Stimulated activated CD8-positive, alpha-beta memory T cell treated with anti-CD3 and anti-CD28 coated beads, Interleukin-7, amount 100 ng/mL, for 48 hours (primary cell): ENCODE data around the gene TBC1D8.

Experiments used
- DNase-seq, 2 donors: peaks; one replicate each; pipeline ENCODE4 v3.0.0-alpha.2; 2020; ENCODE audit warnings: low read depth in 1 of 2; ENCODE audit errors: extremely low read depth in 1 of 2

TBC1D8 gene

GRCh38 chr2:101113441-101114267 is 37.5 kb downstream of the TBC1D8 start:
- no peak for DNase-seq

GRCh38 chr2:101112772-101113157 is 38.4 kb downstream of the TBC1D8 start:
- DNase-seq: no peak

- DNase-seq: no peak
Measured at GRCh38 chr2:101111917-101112771, 39.0 kb downstream of the TBC1D8 start.

- no peak for DNase-seq
Measured at GRCh38 chr2:101111262-101111838, 39.8 kb downstream of the TBC1D8 start.

GRCh38 chr2:101109451-101110118 is 41.6 kb downstream of the TBC1D8 start:
- no peak for DNase-seq

- no peak for DNase-seq
Measured at GRCh38 chr2:101108357-101108756, 42.8 kb downstream of the TBC1D8 start.

- no peak for DNase-seq
Measured at GRCh38 chr2:101107241-101107640, 43.9 kb downstream of the TBC1D8 start.

- no peak for DNase-seq
Measured at GRCh38 chr2:101106453-101107181, 44.6 kb downstream of the TBC1D8 start.

- no peak for DNase-seq
Measured at GRCh38 chr2:101105654-101106053, 45.5 kb downstream of the TBC1D8 start.

GRCh38 chr2:101097638-101098037 is 53.5 kb downstream of the TBC1D8 start:
- DNase-seq: no peak

GRCh38 chr2:101096619-101097142 is 54.5 kb downstream of the TBC1D8 start:
- no peak for DNase-seq

GRCh38 chr2:101094351-101094750 is 56.8 kb downstream of the TBC1D8 start:
- DNase-seq: no peak

- DNase-seq: no peak
Measured at GRCh38 chr2:101089942-101090799, 61.0 kb downstream of the TBC1D8 start.

- peak in 1 of 2 donors; percentile 31 for DNase-seq
Measured at GRCh38 chr2:101089419-101089818, 61.8 kb downstream of the TBC1D8 start.

GRCh38 chr2:101087638-101088037 is 63.5 kb downstream of the TBC1D8 start:
- DNase-seq: no peak

GRCh38 chr2:101083613-101084012 is 67.6 kb downstream of the TBC1D8 start:
- DNase-seq: no peak

GRCh38 chr2:101082998-101083397 is 68.2 kb downstream of the TBC1D8 start:
- DNase-seq: no peak

- DNase-seq: no peak
Measured at GRCh38 chr2:101081375-101081907, 69.7 kb downstream of the TBC1D8 start.
